Measurements from ENCODE around the gene CSAD.
"Not testable (repeated sequence)": the region's sequence is repeated elsewhere in the genome, so short reads cannot be mapped to it uniquely, and the experiment has no call there.

Gene CSAD

GRCh38 chr12:53145383-53146260 is 35.1 kb downstream of the CSAD start:
- no peak for DNase-seq (ENCODE audit: low spot score)

DNA sequence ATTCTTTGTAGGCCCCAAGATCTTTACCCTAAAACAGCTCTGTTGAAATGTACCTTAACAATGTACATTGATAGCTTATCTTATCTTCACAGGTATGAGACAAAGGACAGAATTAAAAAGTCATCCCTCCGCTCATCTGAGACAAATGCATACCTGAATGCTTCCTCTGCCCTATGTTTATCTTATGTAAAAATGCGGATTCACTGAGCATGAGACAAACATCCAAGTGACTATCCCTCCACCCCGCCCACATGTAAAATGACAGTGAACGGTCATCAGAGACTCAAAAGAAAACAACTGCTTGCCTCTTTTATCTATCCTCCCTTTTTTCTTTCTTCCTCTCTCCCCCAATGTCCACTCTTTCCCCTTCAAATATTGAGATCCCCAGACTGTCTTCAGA is 37.4 kb downstream of the CSAD start:
- no peak for DNase-seq (ENCODE audit: low spot score)

DNA sequence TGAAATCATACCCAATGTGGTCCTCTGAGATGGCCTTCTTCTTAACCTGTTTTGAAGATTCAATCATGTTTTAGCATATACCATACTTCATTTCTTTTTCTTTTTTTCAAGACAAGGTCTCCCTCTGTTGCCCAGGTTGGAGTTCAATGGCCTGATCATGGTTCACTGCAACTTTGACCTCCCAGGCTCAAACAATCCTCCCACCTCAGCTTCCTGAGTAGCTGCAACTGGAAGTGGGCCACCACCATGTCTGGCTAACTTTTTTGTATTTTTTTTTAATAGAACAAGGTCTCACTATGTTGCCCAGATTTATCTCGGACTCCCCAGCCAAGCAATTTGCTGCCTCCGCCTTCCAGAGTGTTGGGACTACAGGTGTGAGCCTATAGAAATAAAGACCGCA is 47.0 kb downstream of the CSAD start:
- no peak for DNase-seq (ENCODE audit: low spot score)

DNA sequence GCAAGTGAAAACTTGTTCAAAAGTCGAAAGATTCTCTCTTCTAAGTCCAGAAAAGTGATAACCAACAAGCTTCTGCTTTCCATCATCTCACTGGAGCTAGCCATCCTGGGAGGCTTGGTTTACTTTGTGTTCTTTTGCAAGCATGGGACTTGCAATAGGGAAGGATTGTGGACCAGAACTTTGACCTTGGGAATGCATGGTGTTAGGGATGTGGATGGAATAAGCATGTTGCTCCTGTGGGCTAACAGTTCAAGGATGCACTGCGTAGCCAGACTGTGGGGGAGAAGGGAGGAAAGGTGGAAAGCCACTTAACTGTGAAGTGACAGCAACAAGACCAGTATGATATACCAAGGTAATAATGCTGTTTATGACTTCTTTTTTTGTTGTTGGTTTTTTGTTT is 48.9 kb downstream of the CSAD start:
- DNase-seq (ENCODE audit: low spot score), result no peak

GRCh38 chr12:53128780-53129569 is 51.8 kb downstream of the CSAD start:
- no peak for DNase-seq (ENCODE audit: low spot score)

DNA sequence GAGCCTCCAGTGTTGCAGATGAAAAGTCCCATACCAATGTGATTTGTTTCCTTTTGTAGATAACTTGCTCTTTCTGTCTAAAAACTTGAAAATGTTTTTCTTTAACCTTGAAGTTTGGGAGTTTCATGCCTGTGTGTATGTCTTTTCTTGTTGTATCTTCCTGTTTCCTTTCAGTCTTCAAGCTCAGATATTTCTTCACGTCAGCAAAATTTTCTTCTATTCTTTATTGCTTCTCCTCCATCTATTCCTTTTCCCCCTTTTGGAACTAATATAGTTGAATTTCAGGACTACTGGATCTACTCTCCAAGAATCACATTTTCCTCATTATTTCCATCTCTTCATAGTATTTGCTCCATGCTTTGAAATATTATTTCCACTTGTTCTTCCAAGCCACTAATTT is 53.6 kb downstream of the CSAD start:
- DNase-seq (ENCODE audit: low spot score), result no peak

- DNase-seq (ENCODE audit: low spot score), result no peak
Measured at GRCh38 chr12:53124352-53124723, 56.4 kb downstream of the CSAD start.

DNA sequence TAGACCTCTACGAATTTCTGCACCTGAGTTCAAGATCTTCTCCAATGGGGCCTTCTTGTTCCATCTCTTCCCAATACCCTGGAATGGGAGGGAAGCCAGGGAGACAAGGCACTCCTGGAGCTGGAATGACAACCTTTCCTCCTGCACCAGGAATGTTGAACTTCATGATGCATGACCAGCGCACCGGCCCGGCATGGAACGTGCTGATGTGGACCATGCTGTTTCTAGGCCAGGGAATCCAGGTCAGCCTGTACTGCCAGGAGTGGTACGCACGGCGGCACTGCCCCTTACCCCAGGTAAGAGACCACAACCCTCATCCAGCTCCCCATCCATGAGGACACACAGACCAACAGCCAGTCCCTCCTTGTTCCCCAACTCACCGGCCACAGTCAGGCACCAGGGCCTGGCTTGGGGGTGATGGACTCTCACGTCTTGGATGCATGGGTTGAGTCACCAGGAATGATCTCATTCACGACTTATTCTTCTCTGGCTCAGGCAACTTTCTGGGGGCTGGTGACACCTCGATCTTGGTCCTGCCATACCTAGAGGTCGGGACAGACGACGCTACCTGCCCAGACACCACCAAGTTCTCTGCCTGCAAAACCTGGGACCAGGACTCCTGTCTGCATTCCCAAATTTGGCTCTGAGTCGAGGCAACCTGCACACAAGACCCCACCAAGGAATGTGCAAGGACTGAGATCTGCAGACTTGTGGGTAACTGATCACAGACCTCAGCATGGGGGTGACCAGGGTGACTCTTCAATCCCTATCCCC is 57.0 kb downstream of the CSAD start:
- no peak for DNase-seq (ENCODE audit: low spot score)

- no peak for DNase-seq (ENCODE audit: low spot score)
Measured at GRCh38 chr12:53122961-53123468, 57.7 kb downstream of the CSAD start.

GRCh38 chr12:53120685-53121525 is 59.8 kb downstream of the CSAD start:
- no peak for DNase-seq (ENCODE audit: low spot score)

DNA sequence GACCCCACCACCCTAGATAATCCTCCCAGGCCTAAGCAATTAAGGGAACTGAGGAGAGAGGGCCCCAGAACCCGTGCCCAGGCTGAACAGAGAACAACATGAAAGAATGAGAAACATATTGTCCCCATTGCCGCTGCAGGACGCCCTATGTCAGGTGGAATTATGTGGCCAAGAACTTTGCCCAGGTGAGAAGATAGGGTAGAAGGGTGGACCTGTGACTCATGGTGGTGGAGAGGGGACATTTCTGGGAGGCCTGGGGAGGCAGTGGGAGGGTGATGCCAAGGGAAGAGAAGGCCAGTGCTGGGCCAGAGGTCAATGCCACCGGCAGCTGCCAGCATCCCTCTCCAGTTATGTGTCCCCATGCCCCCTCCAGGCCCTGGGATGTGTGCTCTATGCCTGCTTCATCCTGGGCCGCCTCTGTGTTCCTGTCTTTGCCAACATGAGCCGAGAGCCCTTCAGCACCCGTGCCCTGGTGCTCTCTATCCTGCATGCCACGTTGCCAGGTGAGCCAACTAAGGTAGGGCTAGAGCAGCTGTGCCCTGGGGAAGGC is 61.9 kb downstream of the CSAD start:
- no peak for DNase-seq (ENCODE audit: low spot score)

DNA sequence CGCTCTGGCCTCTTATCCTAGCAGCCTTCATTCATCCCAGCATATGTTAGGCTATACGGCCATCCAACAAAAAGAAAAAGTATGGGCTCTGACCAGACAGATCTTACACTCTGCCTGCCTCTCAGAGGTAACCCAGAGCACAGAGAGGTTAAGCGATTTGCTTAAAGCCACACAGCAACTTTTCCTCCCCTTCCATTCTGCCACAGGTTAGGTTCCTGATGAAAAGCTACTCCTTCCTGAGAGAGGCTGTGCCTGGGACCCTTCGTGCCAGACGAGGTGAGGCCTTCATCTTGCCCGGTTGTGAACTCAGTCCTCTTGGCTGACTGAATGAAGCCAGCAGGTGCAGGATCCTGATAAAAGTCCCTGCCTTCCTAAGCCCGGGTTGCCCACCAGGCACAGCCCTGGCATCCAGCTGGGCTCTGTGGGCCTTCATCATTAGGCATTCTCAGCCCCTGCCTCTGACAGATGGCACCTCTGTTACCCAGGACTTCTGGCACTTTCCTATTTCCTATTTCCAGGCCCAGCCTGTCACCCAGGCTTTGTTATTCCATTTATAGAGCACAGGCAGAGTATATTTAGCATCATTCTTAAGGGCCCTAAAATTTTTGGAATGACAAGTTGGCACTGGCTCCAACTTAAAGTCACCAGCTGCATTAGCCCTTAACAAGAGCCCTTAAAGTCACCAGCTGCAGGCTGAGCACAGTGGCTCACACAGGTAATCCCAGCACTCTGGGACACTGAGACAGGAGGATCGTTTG is 64.7 kb downstream of the CSAD start:
- no peak for DNase-seq (ENCODE audit: low spot score)

DNA sequence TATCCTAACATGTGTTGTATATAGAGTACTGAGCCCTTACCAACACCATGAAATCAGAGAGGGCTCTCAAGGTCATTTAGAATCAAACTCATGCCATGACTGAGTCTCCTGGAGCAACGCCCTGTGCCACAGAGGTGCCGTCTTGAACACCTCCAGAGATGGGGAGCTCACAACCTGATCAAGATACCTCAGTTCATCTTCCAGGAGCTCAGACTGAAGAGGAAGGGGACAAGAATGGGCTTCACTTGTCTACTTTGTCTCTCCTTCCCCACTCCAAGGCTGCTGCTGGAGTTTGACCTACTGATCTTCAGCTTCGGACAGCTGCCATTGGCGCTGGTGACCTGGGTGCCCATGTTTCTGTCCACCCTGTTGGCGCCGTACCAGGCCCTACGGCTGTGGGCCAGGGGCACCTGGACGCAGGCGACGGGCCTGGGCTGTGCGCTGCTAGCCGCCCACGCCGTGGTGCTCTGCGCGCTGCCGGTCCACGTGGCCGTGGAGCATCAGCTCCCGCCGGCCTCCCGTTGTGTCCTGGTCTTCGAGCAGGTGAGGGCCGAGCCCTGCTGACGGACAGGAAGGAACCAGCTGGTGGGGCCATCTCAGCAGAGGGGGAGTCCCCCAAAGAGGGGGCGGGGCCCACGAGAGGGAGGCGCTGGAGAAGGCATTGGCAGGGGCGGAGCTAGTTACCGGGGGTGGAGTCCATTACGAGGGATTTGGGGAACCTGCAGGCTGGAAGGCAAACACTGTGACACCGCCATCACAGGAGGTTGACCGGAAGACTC is 65.4 kb downstream of the CSAD start:
- DNase-seq (ENCODE audit: low spot score), result no peak

GRCh38 chr12:53113951-53114350 is 66.8 kb downstream of the CSAD start:
- no peak for DNase-seq (ENCODE audit: low spot score)

DNA sequence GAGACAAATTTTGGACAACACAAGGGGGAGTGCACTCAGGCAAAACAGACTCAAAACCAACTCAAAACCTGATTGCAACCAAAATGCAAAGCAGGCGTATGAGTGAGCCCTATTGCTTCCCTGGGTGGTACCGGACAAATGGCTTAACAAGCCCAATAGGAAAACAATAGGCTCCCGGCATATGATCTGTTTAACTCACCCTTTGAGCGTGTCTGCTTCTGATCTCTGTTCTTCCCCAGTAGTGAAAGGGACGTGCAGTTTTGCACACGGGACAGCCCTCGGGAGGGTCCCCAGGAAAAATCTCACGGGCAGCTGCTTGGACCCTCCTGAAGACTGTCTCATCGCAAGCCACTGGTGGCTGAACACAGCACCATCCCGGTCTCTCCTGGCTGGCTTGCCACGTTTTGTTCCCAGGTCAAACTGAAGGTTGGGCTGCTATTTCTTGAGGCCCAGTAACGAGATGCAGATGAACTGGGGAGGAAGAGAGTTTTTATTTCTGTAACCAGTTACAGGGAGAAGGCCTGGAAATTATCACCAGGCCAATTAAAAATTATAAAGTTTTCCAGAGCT is 67.5 kb downstream of the CSAD start:
- no peak for DNase-seq (ENCODE audit: low spot score)

GRCh38 chr12:53112431-53112830 is 68.3 kb downstream of the CSAD start:
- not testable (repeated sequence) for DNase-seq (ENCODE audit: low spot score)
